ENCODE data around the gene AP4E1.

AP4E1 gene

GRCh38 chr15:51048308-51048707, 139.8 kb downstream of the AP4E1 start (continued):
- TF ChIP-seq ZNF600 (tag by site-specific recombination; IDR thresholded peaks at IDR 0.05) = no peak
- no peak for TF ChIP-seq ZNF426 (tag by site-specific recombination; IDR thresholded peaks at IDR 0.05)
- no peak for TF ChIP-seq TCF7L2 (IDR thresholded peaks at IDR 0.05; ENCODE audit: borderline replicate concordance, low read depth, low read length)
- TF ChIP-seq HOXC10 (CRISPR knock-in tag; IDR thresholded peaks at IDR 0.05) = no peak
- no peak for TF ChIP-seq ZBTB10 (tag by site-specific recombination; IDR thresholded peaks at IDR 0.05)
- TF ChIP-seq ZNF529 (tag by site-specific recombination; IDR thresholded peaks at IDR 0.05; ENCODE audit: insufficient replicate concordance) = no peak
- TF ChIP-seq ZNF350 (tag by site-specific recombination; IDR thresholded peaks at IDR 0.05) = no peak
- no peak for TF ChIP-seq ZNF658 (tag by site-specific recombination; IDR thresholded peaks at IDR 0.05)
- no peak for TF ChIP-seq ZBTB6 (tag by site-specific recombination; IDR thresholded peaks at IDR 0.05)
- TF ChIP-seq AEBP2 (tag by site-specific recombination; IDR thresholded peaks at IDR 0.05; ENCODE audit: borderline replicate concordance) = no peak
- no peak for TF ChIP-seq ZBTB17 (tag by site-specific recombination; IDR thresholded peaks at IDR 0.05)
- TF ChIP-seq ZNF571 (tag by site-specific recombination; IDR thresholded peaks at IDR 0.05) = no peak
- no peak for TF ChIP-seq ZNF266 (tag by site-specific recombination; IDR thresholded peaks at IDR 0.05; ENCODE audit: low read depth)
- no peak for TF ChIP-seq ZNF354C (tag by site-specific recombination; IDR thresholded peaks at IDR 0.05; ENCODE audit: borderline replicate concordance, low read depth)

DNA sequence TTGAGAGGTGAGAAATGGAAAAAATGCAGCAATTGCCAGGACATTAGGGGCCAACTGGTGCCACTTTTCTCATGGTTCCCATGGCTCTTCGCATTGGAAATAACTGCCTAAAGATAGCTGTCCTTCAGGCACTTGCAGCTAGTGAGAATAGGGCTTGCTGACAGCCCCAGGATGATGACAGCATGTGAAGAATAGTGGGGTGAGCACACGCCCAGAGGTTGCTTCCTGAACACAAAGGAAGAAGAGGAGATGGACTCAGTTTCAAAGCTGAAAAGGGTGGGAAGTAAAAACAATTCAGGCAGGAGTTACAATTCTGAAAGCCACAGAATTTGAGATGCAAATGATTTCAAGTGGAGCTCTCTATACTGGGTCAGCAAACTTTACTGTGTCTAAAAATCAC, 140.6 kb downstream of the AP4E1 start:
- Histone ChIP-seq H3K4me3 (ENCODE audit: low read depth, low read length) (no peak overlapping the region), H3K36me3 (ENCODE audit: control insufficient read depth in 2 of 2, insufficient read depth in 1 of 2, low read length in 2 of 2) (no peaks in the 10 kb centered on the region), H3K9me3 (ENCODE audit: control insufficient read depth, insufficient read depth, low read depth, low read length) (no peaks in the 10 kb centered on the region), H3K4me1 (ENCODE audit: control insufficient read depth, insufficient read depth, low read length) (peaks cover 7% of the 10 kb centered on the region; the same call in 1 of the 2 replicates), H3K27ac (ENCODE audit: extremely low read depth, low read depth, low read length) (no peak overlapping the region)
- TF ChIP-seq SALL2 (tag by site-specific recombination; IDR thresholded peaks at IDR 0.05; ENCODE audit: borderline replicate concordance) (no peak), ZNF423 (tag by site-specific recombination; IDR thresholded peaks at IDR 0.05) (no peak), ZBTB49 (tag by site-specific recombination; IDR thresholded peaks at IDR 0.05; ENCODE audit: low read depth) (no peak), GLIS1 (tag by site-specific recombination; IDR thresholded peaks at IDR 0.05) (no peak), ZNF398 (tag by site-specific recombination; IDR thresholded peaks at IDR 0.05) (no peak)
- ChIA-PET CTCF (no interaction called here), POLR2A (no interaction called here)
